AG04449 (cell line): Measurements from ENCODE around the gene PURA.

Source experiments
- CTCF ChIA-PET: fragments of 350-600 bp; formaldehyde crosslinking; extraction: SDS; loops from one replicate; lab custom pipeline; 2021; ENCODE audit warnings: antibody characterized with exemption; lab: Yijun Ruan, JAX
- POLR2A ChIA-PET: fragments of 400-600, 350-600 bp; formaldehyde crosslinking; extraction: SDS; loops from one replicate; lab custom pipeline; 2020; ENCODE audit warnings: antibody characterized with exemption, inconsistent platforms; lab: Yijun Ruan, JAX
- DNase-seq: peaks from one replicate; pipeline ENCODE4 v3.0.0-alpha.2; 2010; ENCODE audit warnings: low read depth, low spot score
- H3K4me3 ChIP-seq: 2 replicates; pipeline ENCODE4 v1.5.1; 2011; ENCODE audit warnings: low read depth, mild to moderate bottlenecking, control low read depth, low read length
- CTCF ChIP-seq: IDR thresholded peaks from one replicate; pipeline ENCODE4 v1.5.1; 2011; ENCODE audit warnings: mild to moderate bottlenecking, moderate library complexity, low read length, control low read depth, inconsistent platforms; ENCODE audit not compliant: insufficient read depth; ENCODE audit errors: missing control alignments

PURA gene

GRCh38 chr5:140111011-140111858, 2.7 kb upstream of the PURA start:
- no peak for DNase-seq
- POLR2A ChIA-PET, result interaction anchor here (1.1 kb wide), 1 partner anchor 20 kb away, joined by 5 read pairs; no protein-coding TSS in a partner anchor
- TF ChIP-seq CTCF, result no peak
- CTCF ChIA-PET, result interaction anchor here (1.6 to 14.1 kb wide), 5 partner anchors 10 to 38 kb away, joined by 3 to 336 read pairs (median 14); no protein-coding TSS in a partner anchor
- peak overlapping the region; percentile 2 for H3K4me3 ChIP-seq

- POLR2A ChIA-PET, result interaction anchor here (1.1 kb wide), 1 partner anchor 20 kb away, joined by 5 read pairs; no protein-coding TSS in a partner anchor
- TF ChIP-seq CTCF, result no peak
- CTCF ChIA-PET, result interaction anchor here (1.1 to 14.1 kb wide), 7 partner anchors 9 to 44 kb away, joined by 3 to 336 read pairs (median 7); no protein-coding TSS in a partner anchor
- DNase-seq, result no peak
- no peak overlapping the region for H3K4me3 ChIP-seq
These were observed 1.9 kb upstream of the PURA start for GRCh38 chr5:140111859-140112551.

- CTCF ChIA-PET, result interaction anchor here (1.1 to 14.1 kb wide), 7 partner anchors 9 to 43 kb away, joined by 3 to 336 read pairs (median 7); no protein-coding TSS in a partner anchor
- TF ChIP-seq CTCF, result no peak
- peak overlapping the region; percentile 74 for H3K4me3 ChIP-seq
- DNase-seq, result no peak
- POLR2A ChIA-PET, result interaction anchor here (1.1 to 1.2 kb wide), 2 partner anchors 19 kb away, joined by 4 to 5 read pairs; no protein-coding TSS in a partner anchor
These were observed 1.2 kb upstream of the PURA start for GRCh38 chr5:140112685-140113179.

GRCh38 chr5:140113180-140113698, 670 bp upstream of the PURA start:
- POLR2A ChIA-PET, result interaction anchor here (1.1 to 1.2 kb wide), 2 partner anchors 10 to 19 kb away, joined by 4 read pairs; no protein-coding TSS in a partner anchor
- no peak for TF ChIP-seq CTCF
- peak overlapping the region; percentile 74 for H3K4me3 ChIP-seq
- CTCF ChIA-PET, result interaction anchor here (1.1 to 14.1 kb wide), 6 partner anchors 8 to 43 kb away, joined by 4 to 336 read pairs (median 8); no protein-coding TSS in a partner anchor
- no peak for DNase-seq

- TF ChIP-seq CTCF, result no peak
- POLR2A ChIA-PET, result interaction anchor here (1.1 kb wide), 1 partner anchor 9 kb away, joined by 4 read pairs; no protein-coding TSS in a partner anchor
- DNase-seq, result no peak
- peak overlapping the region; percentile 74 for H3K4me3 ChIP-seq
- CTCF ChIA-PET, result interaction anchor here (0.8 to 14.1 kb wide), 4 partner anchors 19 to 41 kb away, joined by 3 to 336 read pairs (median 3); no protein-coding TSS in a partner anchor
These were observed 654 bp downstream of the PURA start for GRCh38 chr5:140114341-140115185.
